Spinal cord (tissue), 10 donors: ENCODE data around the gene UBTD1. TPM values are rescaled to one million over a fixed set of nuclear protein-coding genes. Genes with fewer than 3 reads are reported as not detected.

ENCODE experiments used
- DNase-seq, 6 donors: peaks; one replicate each; pipeline versions ENCODE4 v3.0.0 to v3.0.0-alpha.2; 2013 to 2015; ENCODE audit warnings: low spot score in 6 of 6, low read depth in 4 of 6
- H3K27ac ChIP-seq: one replicate; pipeline ENCODE4 v1.5.1; 2013; ENCODE audit warnings: low read depth, low read length, control low read depth
- H3K27me3 ChIP-seq: one replicate; pipeline ENCODE4 v1.6.1; 2013; ENCODE audit warnings: low read length; ENCODE audit not compliant: control insufficient read depth, insufficient read depth
- H3K36me3 ChIP-seq: one replicate; pipeline ENCODE4 v1.6.1; 2013; ENCODE audit warnings: low read length; ENCODE audit not compliant: control insufficient read depth, insufficient read depth
- H3K4me1 ChIP-seq: one replicate; pipeline ENCODE4 v1.6.1; 2013; ENCODE audit warnings: low read length; ENCODE audit not compliant: control insufficient read depth, insufficient read depth
- H3K4me3 ChIP-seq: one replicate; pipeline ENCODE4 v1.5.1; 2013; ENCODE audit warnings: low read depth, low read length, control low read depth
- H3K9me3 ChIP-seq: one replicate; pipeline ENCODE4 v1.6.1; 2013; ENCODE audit warnings: low read length; ENCODE audit not compliant: control insufficient read depth, insufficient read depth
- WGBS: methylation state at CpG from one replicate; pipeline ENCODE4 v1.1.5; 2013; ENCODE audit warnings: missing lambda C conversion rate; ENCODE audit not compliant: insufficient coverage; 5-methylcytosine and 5-hydroxymethylcytosine counted together
- polyA plus RNA-seq, 2 donors: library from polyadenylated mRNA; unstranded; fragments of 120-200 nt; gene quantifications; one replicate each; pipeline ENCODE4 v1.2.1, GENCODE V29; 2013; ENCODE audit not compliant: insufficient read length in 2 of 2
- total RNA-seq, 2 donors: library from RNA; depleted of rRNA in 1 of 2; stranded (reverse); fragments of 120-200 nt in 1 of 2; fragments of >200 nt in 1 of 2; gene quantifications; one replicate each; pipeline versions ENCODE4 v1.2.3 to v1.2.4, GENCODE V29; 2013 to 2014
- donor health status: healthy.

The UBTD1 gene
- total and polyA plus RNA-seq, 4 donors, result 4.6 to 16.4 (median 13.3) TPM

DNA sequence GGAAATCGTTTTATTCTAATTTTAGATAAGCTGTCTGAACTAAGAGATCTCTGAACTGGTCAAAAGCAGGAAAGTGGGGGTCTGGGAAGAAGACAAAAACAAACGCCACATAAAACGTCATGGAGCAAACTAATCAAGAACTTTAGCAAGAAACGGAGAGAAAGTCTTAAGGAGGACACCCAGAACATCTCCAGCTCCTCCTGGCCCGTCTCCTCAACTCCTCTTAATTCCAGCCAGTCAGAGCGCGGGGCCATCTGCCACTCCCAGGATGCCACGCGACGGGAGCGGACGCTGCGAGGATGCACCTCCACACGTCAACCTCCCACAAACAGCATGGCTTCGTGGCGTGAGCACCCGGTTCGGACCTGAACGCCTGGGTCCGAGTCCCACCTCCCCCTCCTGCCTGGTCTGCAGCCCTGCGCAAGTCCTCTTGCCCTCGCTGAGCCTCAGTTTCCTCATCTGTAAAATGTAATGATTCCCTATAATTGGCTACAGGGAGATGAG, 1.1 kb upstream of the UBTD1 start:
- no peaks in the 10 kb centered on the region for H3K36me3 ChIP-seq
- WGBS, result 0% methylated on average over 15 of the region's 22 CpGs
- H3K27me3 ChIP-seq, result peaks cover 11% of the 10 kb centered on the region
- DNase-seq, result peak in 3 of 6 donors; percentile 48 to 89 (median 87)
- H3K9me3 ChIP-seq, result no peaks in the 10 kb centered on the region
- H3K4me1 ChIP-seq, result peaks cover 35% of the 10 kb centered on the region
- peak overlapping the region; percentile 100 for H3K4me3 ChIP-seq
- H3K27ac ChIP-seq, result peak overlapping the region; percentile 96

DNA sequence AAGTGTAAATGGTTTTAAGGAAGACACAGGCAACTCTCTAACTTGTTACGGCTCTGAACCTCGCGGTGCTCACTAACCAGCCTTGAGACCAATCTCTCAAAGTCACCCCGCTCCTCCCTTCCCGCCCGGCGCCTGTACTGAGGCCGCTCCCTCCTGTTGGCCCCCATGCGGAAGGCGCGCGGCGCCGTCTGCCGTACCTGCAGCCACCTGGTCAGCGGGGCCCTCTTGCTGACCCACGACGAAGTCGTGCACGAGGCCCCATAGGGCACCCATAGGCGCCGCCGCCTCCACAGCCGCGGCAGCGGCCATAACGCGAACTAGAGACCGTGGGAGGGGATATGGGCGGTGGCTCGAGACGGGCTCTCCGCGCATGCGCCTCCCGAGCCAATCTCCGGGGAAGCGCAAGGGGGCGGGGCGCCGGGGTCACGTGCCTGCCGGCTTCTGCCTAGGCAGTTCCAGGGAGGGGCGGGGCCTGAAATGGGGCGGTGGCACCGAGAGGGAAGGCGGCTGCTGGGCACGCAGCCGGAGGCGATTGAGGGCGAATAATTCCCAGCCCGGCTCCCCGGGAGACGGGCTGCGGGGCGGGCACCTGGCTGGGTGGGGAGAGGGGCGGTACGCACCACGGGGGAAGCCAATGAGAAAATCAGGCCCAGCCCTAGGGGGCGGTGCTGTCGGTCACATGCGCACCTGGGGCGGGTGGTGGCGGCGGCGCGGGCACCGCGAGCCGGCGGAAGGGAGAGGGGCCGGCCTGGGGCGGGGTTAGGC, 466 bp upstream of the UBTD1 start, which contains the start of gene MMS19:
Gene MMS19, minus strand, starts transcription at position 347 of the 765 bp plus-strand sequence. Its CDS starts 38 bp downstream, at position 309.
- peaks cover 11% of the 10 kb centered on the region for H3K27me3 ChIP-seq
- WGBS, result under 1% methylated on average over 73 of the region's 73 CpGs
- peak within 1 kb of the TSS; percentile 100 for H3K4me3 ChIP-seq
- no peaks in the 10 kb centered on the region for H3K9me3 ChIP-seq
- H3K36me3 ChIP-seq, result no peaks in the 10 kb centered on the region
- peak; percentile 92 to 99 (median 96) for DNase-seq
- H3K4me1 ChIP-seq, result peaks cover 31% of the 10 kb centered on the region
- peak within 1 kb of the TSS; percentile 96 for H3K27ac ChIP-seq

DNA sequence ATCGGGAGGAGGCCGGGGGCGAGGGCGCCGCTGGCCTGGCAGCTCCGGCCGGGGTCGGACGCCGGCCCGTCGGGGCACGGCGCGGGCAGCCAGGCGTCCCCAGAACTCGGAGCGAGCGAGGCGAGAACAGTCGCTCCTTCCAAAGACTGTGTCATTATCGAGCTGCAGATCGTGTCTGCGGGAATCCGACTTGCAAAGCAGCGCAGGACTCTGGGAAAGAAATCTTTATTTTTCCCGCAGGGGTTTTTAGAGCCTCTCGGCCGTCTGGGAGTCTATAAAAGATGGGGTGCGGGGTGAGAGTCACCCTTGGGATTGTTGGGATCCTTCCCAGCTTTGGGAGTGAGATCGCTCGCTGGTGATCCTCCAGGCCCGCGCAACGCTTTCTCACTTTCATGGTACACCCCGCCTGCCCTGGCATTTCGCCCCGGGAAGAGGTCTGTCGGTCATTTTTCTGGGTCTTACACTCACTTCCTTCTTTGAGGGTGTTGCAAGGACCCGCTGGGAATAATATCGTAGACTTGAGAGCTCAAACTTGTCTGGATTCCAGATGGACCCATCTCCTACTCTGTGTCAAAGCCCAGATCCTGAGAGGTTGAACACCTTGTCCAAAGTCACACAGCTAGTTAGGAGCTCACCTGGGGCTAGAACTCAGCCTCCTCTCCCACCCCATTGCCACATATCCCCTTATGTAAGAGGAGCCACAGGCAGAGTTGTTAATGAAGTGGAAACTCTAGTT, 1.0 kb downstream of the UBTD1 start:
- Histone ChIP-seq H3K4me1 (peaks cover 25% of the 10 kb centered on the region), H3K27me3 (peaks cover 11% of the 10 kb centered on the region), H3K36me3 (no peaks in the 10 kb centered on the region), H3K27ac (peak overlapping the region; percentile 84), H3K4me3 (peak overlapping the region; percentile 100), H3K9me3 (no peaks in the 10 kb centered on the region)
- DNase-seq, result peak in 2 of 6 donors; percentile 58 to 64
- WGBS, result 2% methylated on average over 37 of the region's 41 CpGs

DNA sequence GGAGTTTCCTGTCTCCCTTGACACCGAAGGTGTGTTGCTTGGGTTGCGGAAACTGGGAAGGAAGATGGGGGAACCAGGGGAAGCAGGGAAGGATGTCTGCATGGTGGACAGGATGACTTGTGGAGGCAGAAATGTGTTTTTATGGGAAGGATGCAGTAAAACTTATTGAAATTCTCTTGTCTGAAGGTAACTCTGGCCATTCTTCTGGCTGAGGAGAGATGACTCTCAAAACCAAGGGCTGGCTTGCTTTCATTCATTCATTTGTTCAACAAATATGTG, 1.5 kb downstream of the UBTD1 start:
- 88% methylated on average over 2 of the region's 2 CpGs for WGBS
- DNase-seq, result no peak
- Histone ChIP-seq H3K9me3 (no peaks in the 10 kb centered on the region), H3K27ac (no peak overlapping the region), H3K4me3 (peak overlapping the region; percentile 100), H3K36me3 (no peaks in the 10 kb centered on the region), H3K27me3 (peaks cover 11% of the 10 kb centered on the region), H3K4me1 (peaks cover 20% of the 10 kb centered on the region)

DNA sequence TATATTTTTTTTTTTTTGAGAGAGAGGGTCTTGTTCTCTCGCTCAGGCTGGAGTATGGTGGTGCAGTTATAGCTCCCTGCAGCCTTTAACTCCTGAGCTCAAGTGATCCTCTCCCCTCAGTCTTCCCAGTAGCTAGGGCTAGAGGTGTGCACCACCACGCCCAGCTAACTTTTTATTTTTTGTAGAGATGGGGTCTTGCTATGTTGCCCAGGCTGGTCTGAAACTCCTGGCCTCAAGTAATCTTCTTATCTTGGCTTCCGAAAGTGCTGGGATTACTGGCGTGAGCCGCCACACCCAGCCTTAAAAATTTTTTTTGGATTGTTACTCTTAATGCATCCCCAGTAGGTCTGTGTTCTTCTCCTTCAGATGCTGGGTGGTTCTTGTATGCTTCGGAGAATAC, 4.2 kb downstream of the UBTD1 start:
- Histone ChIP-seq H3K36me3 (no peaks in the 10 kb centered on the region), H3K27me3 (peaks cover 13% of the 10 kb centered on the region), H3K4me3 (no peak overlapping the region), H3K4me1 (peaks cover 12% of the 10 kb centered on the region), H3K9me3 (no peaks in the 10 kb centered on the region), H3K27ac (no peak overlapping the region)
- no peak for DNase-seq
- WGBS, result no CpG with 5 or more reads among the region's 6 CpGs

DNA sequence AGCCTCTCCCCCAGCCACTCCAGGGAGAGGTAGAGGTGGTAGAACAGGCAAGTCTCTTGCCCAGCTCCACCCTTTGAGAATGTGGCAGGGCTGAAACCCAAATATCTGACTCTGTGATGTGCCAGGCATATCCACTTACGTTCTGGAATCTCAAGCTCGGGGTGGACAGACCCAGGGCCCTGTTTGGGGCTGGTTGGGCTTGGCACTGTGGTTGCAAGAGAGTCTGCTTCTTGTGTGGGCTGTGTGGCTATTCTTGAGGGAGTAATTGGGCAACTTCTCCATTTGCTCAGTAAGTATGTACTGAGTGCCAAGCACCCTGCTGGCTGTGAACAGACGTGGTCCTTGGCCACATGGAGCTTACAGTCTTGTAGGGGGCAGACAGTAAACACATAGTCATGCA, 4.7 kb downstream of the UBTD1 start:
- Histone ChIP-seq H3K27ac (no peak overlapping the region), H3K4me1 (peaks cover 12% of the 10 kb centered on the region), H3K36me3 (no peaks in the 10 kb centered on the region), H3K9me3 (no peaks in the 10 kb centered on the region), H3K27me3 (peaks cover 13% of the 10 kb centered on the region), H3K4me3 (no peak overlapping the region)
- 86% methylated on average over 2 of the region's 3 CpGs for WGBS
- no peak for DNase-seq

DNA sequence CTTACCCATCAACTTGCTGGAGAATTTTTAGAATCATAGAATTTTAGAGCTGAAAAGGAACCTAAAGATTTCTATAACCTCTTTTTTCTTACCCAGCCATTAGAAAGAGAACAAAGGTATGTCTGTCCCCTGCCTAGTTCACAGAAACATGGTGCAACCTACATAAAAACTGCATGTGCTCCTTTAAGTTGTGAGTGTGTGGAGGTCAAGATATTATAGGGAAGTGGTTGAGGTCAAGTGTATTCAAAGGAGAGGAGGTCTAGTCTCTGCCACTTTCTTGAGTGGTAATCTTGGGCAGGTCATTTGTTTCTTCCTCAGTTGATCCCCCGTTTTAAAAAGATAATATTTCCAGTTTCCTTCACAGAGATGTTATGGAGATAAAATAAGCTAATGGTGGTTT, 6.4 kb downstream of the UBTD1 start:
- Histone ChIP-seq H3K4me3 (no peak overlapping the region), H3K9me3 (no peaks in the 10 kb centered on the region), H3K36me3 (no peaks in the 10 kb centered on the region), H3K27me3 (peaks cover 8% of the 10 kb centered on the region), H3K4me1 (peaks cover 5% of the 10 kb centered on the region), H3K27ac (no peak overlapping the region)
- WGBS, result no CpG with 5 or more reads among the region's 1 CpG
- DNase-seq, result no peak

DNA sequence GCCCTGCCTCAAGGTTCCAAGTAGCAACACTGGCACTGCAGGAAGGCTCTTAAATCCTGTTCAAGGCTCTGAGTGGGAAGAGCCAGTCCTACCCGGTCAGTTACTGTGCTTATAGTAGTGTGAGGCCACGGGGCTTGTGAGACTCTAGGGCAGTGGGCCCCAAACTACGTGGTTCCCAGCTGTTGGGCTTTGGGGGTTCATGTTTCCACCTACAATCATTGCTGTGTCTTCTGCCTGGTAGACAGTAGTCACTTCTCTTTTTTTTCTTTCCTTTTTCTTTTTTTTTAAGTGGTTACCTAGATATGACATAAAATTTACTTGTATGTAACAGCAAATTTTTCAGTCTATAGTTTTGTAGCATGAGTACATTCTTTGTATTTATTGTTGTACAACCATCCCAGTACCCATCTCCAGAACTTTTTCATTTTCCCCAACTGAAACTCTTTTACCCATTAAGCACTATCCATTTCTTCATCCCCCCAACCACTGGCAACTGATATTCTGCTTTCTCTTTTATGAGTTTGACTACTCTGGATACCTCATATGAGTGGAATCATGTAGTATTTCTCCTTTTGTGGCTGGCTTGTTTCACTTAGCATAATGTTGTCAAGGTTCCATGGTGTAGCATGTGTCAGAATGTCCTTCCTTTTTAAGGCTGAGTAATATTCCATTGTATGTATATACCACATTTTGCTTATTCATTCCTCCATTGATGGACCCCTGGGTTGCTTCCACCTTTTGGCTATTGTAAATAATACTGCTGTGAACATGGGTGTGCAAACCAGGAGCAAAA, 7.7 kb downstream of the UBTD1 start:
- H3K4me1 ChIP-seq, result no peaks in the 10 kb centered on the region
- no peak for DNase-seq
- H3K27me3 ChIP-seq, result peaks cover 2% of the 10 kb centered on the region
- H3K9me3 ChIP-seq, result no peaks in the 10 kb centered on the region
- no peaks in the 10 kb centered on the region for H3K36me3 ChIP-seq
- WGBS, result 66% methylated on average over 2 of the region's 3 CpGs
- no peak overlapping the region for H3K27ac ChIP-seq
- H3K4me3 ChIP-seq, result no peak overlapping the region

DNA sequence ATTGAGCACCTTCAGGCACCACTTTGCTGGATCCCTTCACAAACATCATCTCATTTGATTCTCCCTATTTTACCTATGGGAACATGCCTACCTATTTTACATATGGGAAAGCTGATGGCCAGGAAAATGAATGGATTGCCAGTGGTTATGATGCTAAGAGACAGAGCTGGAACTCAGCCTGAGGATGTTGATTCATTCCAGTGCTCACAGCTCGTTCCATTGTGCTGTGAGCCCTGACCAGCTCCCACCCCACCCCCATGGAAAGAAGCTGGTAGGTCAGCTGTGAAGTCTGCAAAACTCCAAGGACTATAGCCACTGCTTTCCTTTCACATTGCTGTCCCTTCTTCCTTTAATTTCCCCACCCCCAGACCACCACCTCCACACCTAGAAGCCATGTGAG, 9.6 kb downstream of the UBTD1 start:
- whole genome bisulfite sequencing, result no CpG with 5 or more reads among the region's 1 CpG

More for the DNA sequence above, 9.6 kb downstream of the UBTD1 start:
- no peaks in the 10 kb centered on the region for H3K9me3 ChIP-seq
- no peak overlapping the region for H3K27ac ChIP-seq
- DNase-seq, result no peak
- no peak overlapping the region for H3K4me3 ChIP-seq
- H3K36me3 ChIP-seq, result no peaks in the 10 kb centered on the region
- peaks cover 2% of the 10 kb centered on the region for H3K27me3 ChIP-seq
- peaks cover 5% of the 10 kb centered on the region for H3K4me1 ChIP-seq
